Measurements from ENCODE around the gene MYO9B.

GRCh38 chr19:17061691-17062090 is 13.9 kb upstream of the MYO9B start:
- TF ChIP-seq, protein P1, sequence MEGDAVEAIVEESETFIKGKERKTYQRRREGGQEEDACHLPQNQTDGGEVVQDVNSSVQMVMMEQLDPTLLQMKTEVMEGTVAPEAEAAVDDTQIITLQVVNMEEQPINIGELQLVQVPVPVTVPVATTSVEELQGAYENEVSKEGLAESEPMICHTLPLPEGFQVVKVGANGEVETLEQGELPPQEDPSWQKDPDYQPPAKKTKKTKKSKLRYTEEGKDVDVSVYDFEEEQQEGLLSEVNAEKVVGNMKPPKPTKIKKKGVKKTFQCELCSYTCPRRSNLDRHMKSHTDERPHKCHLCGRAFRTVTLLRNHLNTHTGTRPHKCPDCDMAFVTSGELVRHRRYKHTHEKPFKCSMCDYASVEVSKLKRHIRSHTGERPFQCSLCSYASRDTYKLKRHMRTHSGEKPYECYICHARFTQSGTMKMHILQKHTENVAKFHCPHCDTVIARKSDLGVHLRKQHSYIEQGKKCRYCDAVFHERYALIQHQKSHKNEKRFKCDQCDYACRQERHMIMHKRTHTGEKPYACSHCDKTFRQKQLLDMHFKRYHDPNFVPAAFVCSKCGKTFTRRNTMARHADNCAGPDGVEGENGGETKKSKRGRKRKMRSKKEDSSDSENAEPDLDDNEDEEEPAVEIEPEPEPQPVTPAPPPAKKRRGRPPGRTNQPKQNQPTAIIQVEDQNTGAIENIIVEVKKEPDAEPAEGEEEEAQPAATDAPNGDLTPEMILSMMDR (IDR thresholded peaks at IDR 0.05) = no peak
- TF ChIP-seq, protein P2, sequence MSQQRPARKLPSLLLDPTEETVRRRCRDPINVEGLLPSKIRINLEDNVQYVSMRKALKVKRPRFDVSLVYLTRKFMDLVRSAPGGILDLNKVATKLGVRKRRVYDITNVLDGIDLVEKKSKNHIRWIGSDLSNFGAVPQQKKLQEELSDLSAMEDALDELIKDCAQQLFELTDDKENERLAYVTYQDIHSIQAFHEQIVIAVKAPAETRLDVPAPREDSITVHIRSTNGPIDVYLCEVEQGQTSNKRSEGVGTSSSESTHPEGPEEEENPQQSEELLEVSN (IDR thresholded peaks at IDR 0.05; ENCODE audit: borderline replicate concordance, low read depth) = no peak
- TF ChIP-seq, protein P3, sequence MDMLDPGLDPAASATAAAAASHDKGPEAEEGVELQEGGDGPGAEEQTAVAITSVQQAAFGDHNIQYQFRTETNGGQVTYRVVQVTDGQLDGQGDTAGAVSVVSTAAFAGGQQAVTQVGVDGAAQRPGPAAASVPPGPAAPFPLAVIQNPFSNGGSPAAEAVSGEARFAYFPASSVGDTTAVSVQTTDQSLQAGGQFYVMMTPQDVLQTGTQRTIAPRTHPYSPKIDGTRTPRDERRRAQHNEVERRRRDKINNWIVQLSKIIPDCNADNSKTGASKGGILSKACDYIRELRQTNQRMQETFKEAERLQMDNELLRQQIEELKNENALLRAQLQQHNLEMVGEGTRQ (IDR thresholded peaks at IDR 0.05) = no peak
- no peak for TF ChIP-seq RAD21 (conservative IDR thresholded peaks at IDR 0.05 in 1 of 2, IDR thresholded peaks at IDR 0.05 in 1 of 2)
- no peak for TF ChIP-seq RCOR1 (IDR thresholded peaks at IDR 0.05; ENCODE audit: low read depth, low read length)
- TF ChIP-seq, protein P4, sequence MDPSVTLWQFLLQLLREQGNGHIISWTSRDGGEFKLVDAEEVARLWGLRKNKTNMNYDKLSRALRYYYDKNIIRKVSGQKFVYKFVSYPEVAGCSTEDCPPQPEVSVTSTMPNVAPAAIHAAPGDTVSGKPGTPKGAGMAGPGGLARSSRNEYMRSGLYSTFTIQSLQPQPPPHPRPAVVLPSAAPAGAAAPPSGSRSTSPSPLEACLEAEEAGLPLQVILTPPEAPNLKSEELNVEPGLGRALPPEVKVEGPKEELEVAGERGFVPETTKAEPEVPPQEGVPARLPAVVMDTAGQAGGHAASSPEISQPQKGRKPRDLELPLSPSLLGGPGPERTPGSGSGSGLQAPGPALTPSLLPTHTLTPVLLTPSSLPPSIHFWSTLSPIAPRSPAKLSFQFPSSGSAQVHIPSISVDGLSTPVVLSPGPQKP (IDR thresholded peaks at IDR 0.05; ENCODE audit: low read depth, low read length) = no peak
- no peak for TF ChIP-seq TFCP2L1 (CRISPR knock-in tag; IDR thresholded peaks at IDR 0.05)
- TF ChIP-seq CEBPB (IDR thresholded peaks at IDR 0.05) = no peak

Data from A549 (cell line).